Ovary (tissue), 3 donors: ENCODE data around the gene STAG3.

Source experiments
- EP300 ChIP-seq: sonication (generic); formaldehyde crosslinking; IDR thresholded peaks from one replicate; pipeline ENCODE4 v1.6.1; 2017; ENCODE audit warnings: antibody characterized with exemption
- POLR2A ChIP-seq: fragments of 450-650 bp; IDR thresholded peaks from one replicate; pipeline ENCODE4 v1.6.1; 2017; ENCODE audit warnings: antibody characterized with exemption, mild to moderate bottlenecking, moderate library complexity
- TF ChIP-seq, protein P1 (sequence below), 3 donors: fragments of 450-650 bp in 2 of 3; fragments of 200-600 bp in 1 of 3; IDR thresholded peaks; one replicate each; pipeline versions ENCODE4 v1.5.1 to v1.8.0; 2016 to 2022; ENCODE audit warnings: antibody characterized with exemption in 3 of 3, mild to moderate bottlenecking in 1 of 3
- donor health status: DM: no; HTN: no; CAD: no.

DNA sequence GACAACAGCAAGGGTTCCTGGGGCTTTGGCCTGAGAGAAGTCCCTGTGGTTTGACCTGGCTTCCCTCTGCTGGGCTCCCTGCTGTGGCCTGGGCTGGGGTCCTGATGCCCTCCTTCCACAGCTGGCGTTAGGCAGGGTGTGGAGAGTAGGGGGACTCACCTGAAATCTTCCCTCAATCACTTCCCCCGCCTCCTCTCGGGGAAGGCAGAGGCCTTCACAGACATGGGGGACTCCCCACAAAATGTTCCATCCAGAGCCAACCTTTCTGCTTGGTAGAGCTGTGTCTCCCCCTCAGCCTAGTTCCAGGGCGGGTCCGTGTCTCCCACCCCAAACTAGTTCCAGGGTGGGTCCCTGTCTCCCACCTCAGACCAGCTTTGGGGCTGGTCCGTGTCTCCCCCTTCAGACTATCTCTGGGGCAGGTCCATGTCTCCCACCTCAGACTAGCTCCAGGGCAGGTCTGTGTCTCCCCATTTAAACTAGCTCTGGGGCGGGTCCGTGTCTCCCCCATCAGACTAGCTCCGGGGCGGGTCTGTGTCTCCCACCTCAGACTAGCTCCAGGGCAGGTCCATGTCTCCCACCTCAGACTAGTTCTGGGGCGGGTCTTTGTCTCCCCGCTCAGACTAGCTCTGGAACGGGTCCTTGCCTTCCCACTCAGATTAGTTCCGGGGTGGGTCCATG, 44.2 kb downstream of the STAG3 start:
- TF ChIP-seq, protein P1, sequence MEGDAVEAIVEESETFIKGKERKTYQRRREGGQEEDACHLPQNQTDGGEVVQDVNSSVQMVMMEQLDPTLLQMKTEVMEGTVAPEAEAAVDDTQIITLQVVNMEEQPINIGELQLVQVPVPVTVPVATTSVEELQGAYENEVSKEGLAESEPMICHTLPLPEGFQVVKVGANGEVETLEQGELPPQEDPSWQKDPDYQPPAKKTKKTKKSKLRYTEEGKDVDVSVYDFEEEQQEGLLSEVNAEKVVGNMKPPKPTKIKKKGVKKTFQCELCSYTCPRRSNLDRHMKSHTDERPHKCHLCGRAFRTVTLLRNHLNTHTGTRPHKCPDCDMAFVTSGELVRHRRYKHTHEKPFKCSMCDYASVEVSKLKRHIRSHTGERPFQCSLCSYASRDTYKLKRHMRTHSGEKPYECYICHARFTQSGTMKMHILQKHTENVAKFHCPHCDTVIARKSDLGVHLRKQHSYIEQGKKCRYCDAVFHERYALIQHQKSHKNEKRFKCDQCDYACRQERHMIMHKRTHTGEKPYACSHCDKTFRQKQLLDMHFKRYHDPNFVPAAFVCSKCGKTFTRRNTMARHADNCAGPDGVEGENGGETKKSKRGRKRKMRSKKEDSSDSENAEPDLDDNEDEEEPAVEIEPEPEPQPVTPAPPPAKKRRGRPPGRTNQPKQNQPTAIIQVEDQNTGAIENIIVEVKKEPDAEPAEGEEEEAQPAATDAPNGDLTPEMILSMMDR (IDR thresholded peaks at IDR 0.05) = no peak
- TF ChIP-seq POLR2A (no peak), EP300 (no peak)
